ENCODE data around the gene TEN1. TPM values are rescaled to one million over a fixed set of nuclear protein-coding genes. Genes with fewer than 3 reads are reported as not detected.

The TEN1 gene
- total and polyA plus RNA-seq, 4 donors = 12.0 to 30.0 (median 16.5) TPM

DNA sequence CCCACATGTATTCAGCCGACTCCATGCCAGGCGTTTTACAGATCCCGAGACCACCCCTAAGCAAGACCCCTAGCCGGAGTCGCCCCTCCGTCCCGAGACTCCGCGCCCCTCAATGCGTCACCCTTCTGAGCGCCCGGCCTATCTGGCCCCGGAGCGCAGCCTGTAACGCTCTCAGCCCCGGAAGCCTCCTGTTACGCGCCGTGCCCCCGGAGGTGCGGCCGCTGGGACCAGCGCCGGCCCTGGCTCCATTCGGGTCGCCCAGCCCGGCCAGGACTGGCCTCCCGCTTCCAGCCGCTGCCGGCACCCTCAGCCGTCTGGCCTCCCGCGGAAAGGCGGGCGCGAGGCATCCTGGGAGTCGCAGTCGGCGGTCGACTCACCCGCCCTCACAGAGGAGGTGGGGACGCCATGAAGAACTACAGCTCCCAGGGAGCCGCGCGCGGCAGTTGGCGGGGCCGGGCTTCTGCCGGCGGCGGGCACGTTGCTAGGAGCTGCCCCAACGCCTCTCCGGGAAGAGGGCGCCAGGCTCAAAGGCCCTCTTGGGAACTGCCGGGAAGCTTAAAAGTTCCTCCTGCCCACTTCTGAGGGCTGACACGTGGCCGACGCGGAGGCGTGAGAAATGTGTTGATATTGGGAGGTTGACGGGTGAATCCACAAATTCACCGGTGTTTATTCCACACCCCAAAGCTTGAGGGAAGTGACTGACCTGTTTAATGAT is 38.2 kb upstream of the TEN1 start, which contains the start of gene FBF1 (continued):
- TF ChIP-seq, protein P1, sequence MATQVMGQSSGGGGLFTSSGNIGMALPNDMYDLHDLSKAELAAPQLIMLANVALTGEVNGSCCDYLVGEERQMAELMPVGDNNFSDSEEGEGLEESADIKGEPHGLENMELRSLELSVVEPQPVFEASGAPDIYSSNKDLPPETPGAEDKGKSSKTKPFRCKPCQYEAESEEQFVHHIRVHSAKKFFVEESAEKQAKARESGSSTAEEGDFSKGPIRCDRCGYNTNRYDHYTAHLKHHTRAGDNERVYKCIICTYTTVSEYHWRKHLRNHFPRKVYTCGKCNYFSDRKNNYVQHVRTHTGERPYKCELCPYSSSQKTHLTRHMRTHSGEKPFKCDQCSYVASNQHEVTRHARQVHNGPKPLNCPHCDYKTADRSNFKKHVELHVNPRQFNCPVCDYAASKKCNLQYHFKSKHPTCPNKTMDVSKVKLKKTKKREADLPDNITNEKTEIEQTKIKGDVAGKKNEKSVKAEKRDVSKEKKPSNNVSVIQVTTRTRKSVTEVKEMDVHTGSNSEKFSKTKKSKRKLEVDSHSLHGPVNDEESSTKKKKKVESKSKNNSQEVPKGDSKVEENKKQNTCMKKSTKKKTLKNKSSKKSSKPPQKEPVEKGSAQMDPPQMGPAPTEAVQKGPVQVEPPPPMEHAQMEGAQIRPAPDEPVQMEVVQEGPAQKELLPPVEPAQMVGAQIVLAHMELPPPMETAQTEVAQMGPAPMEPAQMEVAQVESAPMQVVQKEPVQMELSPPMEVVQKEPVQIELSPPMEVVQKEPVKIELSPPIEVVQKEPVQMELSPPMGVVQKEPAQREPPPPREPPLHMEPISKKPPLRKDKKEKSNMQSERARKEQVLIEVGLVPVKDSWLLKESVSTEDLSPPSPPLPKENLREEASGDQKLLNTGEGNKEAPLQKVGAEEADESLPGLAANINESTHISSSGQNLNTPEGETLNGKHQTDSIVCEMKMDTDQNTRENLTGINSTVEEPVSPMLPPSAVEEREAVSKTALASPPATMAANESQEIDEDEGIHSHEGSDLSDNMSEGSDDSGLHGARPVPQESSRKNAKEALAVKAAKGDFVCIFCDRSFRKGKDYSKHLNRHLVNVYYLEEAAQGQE (IDR thresholded peaks at IDR 0.05) = no peak
- peak in 1 of 2 donors; percentile 26 for TF ChIP-seq JUND (IDR thresholded peaks at IDR 0.05)
- TF ChIP-seq, protein P2, sequence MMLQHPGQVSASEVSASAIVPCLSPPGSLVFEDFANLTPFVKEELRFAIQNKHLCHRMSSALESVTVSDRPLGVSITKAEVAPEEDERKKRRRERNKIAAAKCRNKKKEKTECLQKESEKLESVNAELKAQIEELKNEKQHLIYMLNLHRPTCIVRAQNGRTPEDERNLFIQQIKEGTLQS (IDR thresholded peaks at IDR 0.05) = peak; percentile 19
- TF ChIP-seq, protein P3, sequence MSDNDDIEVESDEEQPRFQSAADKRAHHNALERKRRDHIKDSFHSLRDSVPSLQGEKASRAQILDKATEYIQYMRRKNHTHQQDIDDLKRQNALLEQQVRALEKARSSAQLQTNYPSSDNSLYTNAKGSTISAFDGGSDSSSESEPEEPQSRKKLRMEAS (IDR thresholded peaks at IDR 0.05) = peak; percentile 93
- TF ChIP-seq FOXA2 (IDR thresholded peaks at IDR 0.05) = peak; percentile 30
- TF ChIP-seq HNF4G (IDR thresholded peaks at IDR 0.05) = peak; percentile 38

DNA sequence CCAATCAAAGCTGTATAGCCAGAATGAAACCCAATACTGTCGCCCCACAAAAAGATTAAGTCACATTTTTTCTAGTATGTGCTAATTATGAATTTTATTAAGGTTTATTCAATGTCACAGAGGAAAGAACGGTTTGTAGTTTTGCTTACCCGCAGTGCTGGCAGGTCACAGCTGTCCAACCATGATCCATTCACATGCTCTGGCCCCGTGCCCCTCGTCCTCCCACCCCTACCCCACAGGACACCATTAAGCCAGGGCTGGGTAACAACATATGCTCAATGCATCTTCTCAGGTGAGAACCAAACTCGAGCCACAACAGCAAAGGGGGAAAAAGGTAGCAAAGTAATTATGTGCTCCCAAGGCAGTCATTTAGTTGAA is 37.6 kb upstream of the TEN1 start:
- Histone ChIP-seq H3K9ac (ENCODE audit: low read depth in 1 of 2, low read length in 2 of 2) (no peak overlapping the region), H3K9me3 (ENCODE audit: control insufficient read depth in 4 of 4, low read length in 3 of 4) (no peaks in the 10 kb centered on the region), H3K27ac (ENCODE audit: low read depth in 1 of 2, low read length in 2 of 2) (peak overlapping the region; percentile 65 to 82), H3K36me3 (ENCODE audit: control insufficient read depth in 4 of 4, insufficient read depth in 3 of 4, low read depth in 1 of 4, low read length in 3 of 4) (peaks cover 2 to 23% (median 18%) of the 10 kb centered on the region in 4 donors), H3K4me3 (ENCODE audit: low read depth in 1 of 3, low read length in 3 of 3) (peak overlapping the region in 2 of 3 donors; percentile 24 to 30), H3K27me3 (ENCODE audit: control insufficient read depth in 4 of 4, insufficient read depth in 4 of 4, low read length in 3 of 4) (no peaks in the 10 kb centered on the region), H3K4me1 (ENCODE audit: control insufficient read depth in 4 of 4, insufficient read depth in 4 of 4, low read length in 3 of 4) (peaks cover 0 to 17% (median 9%) of the 10 kb centered on the region in 4 donors)
- no peak for DNase-seq (ENCODE audit: low spot score)
- peak; percentile 10 for TF ChIP-seq HNF4G (IDR thresholded peaks at IDR 0.05)
- no peak for TF ChIP-seq FOXA1 (IDR thresholded peaks at IDR 0.05)
- WGBS = 27% methylated on average over 6 of the region's 6 CpGs

DNA sequence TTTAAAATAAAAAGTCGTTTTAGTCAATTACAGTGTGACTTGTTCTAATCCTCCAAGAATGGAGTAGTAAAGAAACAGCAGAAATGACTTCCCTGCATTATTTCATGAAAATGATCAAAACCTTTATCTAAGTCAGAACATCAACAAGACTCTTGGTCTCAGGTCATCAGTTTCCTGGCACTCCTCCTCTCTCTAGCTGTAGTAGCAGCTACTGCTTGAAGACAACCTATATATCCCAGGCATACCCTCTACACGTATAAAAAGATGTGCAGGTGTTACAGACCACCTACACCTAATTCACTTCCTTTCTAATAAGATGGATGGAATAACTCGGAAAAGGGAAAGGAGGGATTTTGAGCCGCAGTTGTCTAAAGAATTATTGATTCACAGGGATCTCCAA is 36.6 kb upstream of the TEN1 start:
- no peaks in the 10 kb centered on the region for H3K27me3 ChIP-seq (ENCODE audit: control insufficient read depth in 4 of 4, insufficient read depth in 4 of 4, low read length in 3 of 4)
- no peaks in the 10 kb centered on the region for H3K9me3 ChIP-seq (ENCODE audit: control insufficient read depth in 4 of 4, low read length in 3 of 4)
- TF ChIP-seq, protein P4, sequence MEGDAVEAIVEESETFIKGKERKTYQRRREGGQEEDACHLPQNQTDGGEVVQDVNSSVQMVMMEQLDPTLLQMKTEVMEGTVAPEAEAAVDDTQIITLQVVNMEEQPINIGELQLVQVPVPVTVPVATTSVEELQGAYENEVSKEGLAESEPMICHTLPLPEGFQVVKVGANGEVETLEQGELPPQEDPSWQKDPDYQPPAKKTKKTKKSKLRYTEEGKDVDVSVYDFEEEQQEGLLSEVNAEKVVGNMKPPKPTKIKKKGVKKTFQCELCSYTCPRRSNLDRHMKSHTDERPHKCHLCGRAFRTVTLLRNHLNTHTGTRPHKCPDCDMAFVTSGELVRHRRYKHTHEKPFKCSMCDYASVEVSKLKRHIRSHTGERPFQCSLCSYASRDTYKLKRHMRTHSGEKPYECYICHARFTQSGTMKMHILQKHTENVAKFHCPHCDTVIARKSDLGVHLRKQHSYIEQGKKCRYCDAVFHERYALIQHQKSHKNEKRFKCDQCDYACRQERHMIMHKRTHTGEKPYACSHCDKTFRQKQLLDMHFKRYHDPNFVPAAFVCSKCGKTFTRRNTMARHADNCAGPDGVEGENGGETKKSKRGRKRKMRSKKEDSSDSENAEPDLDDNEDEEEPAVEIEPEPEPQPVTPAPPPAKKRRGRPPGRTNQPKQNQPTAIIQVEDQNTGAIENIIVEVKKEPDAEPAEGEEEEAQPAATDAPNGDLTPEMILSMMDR (IDR thresholded peaks at IDR 0.05; ENCODE audit: low read depth, low read length, missing input control) = no peak
- TF ChIP-seq, protein P5, sequence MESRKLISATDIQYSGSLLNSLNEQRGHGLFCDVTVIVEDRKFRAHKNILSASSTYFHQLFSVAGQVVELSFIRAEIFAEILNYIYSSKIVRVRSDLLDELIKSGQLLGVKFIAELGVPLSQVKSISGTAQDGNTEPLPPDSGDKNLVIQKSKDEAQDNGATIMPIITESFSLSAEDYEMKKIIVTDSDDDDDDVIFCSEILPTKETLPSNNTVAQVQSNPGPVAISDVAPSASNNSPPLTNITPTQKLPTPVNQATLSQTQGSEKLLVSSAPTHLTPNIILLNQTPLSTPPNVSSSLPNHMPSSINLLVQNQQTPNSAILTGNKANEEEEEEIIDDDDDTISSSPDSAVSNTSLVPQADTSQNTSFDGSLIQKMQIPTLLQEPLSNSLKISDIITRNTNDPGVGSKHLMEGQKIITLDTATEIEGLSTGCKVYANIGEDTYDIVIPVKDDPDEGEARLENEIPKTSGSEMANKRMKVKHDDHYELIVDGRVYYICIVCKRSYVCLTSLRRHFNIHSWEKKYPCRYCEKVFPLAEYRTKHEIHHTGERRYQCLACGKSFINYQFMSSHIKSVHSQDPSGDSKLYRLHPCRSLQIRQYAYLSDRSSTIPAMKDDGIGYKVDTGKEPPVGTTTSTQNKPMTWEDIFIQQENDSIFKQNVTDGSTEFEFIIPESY (IDR thresholded peaks at IDR 0.05) = no peak
- TF ChIP-seq RXRA (IDR thresholded peaks at IDR 0.05) (no peak), EGR1 (IDR thresholded peaks at IDR 0.05; ENCODE audit: low read depth in 2 of 2) (no peak), JUND (IDR thresholded peaks at IDR 0.05) (no peak), FOXA2 (IDR thresholded peaks at IDR 0.05) (no peak), TAF1 (conservative IDR thresholded peaks at IDR 0.05) (no peak), RAD21 (IDR thresholded peaks at IDR 0.05) (no peak), HNF4G (IDR thresholded peaks at IDR 0.05) (no peak), SP1 (IDR thresholded peaks at IDR 0.05) (no peak)
- TF ChIP-seq, protein P1 (IDR thresholded peaks at IDR 0.05) = no peak
- H3K4me3 ChIP-seq (ENCODE audit: low read depth in 1 of 3, low read length in 3 of 3) = no peak overlapping the region
- no peak for DNase-seq (ENCODE audit: low spot score)
- peaks cover 0 to 17% (median 9%) of the 10 kb centered on the region in 4 donors for H3K4me1 ChIP-seq (ENCODE audit: control insufficient read depth in 4 of 4, insufficient read depth in 4 of 4, low read length in 3 of 4)
- H3K36me3 ChIP-seq (ENCODE audit: control insufficient read depth in 4 of 4, insufficient read depth in 3 of 4, low read depth in 1 of 4, low read length in 3 of 4) = peaks cover 2 to 32% (median 24%) of the 10 kb centered on the region in 4 donors
- H3K9ac ChIP-seq (ENCODE audit: low read depth in 1 of 2, low read length in 2 of 2) = no peak overlapping the region
- 96% methylated on average over 4 of the region's 4 CpGs for WGBS
- H3K27ac ChIP-seq (ENCODE audit: low read depth in 1 of 2, low read length in 2 of 2) = no peak overlapping the region

Data from liver (tissue), 9 donors.